Measurements from ENCODE around the gene PON3. TPM values are rescaled to one million over a fixed set of nuclear protein-coding genes. Genes with fewer than 3 reads are reported as not detected.

PON3 gene
- total RNA-seq, 4 donors from 2014 or later, result 0.29 to 0.61 (median 0.49) TPM; not detected in 1

- Histone ChIP-seq H3K36me3 (no peaks in the 10 kb centered on the region), H3K27me3 (no peaks in the 10 kb centered on the region), H3K27ac (no peak overlapping the region), H3K9me3 (no peaks in the 10 kb centered on the region), H3K4me3 (no peak overlapping the region), H3K4me1 (no peaks in the 10 kb centered on the region)
- ATAC-seq, result no peak
- TF ChIP-seq CTCF (IDR thresholded peaks at IDR 0.05 in 4 of 5, conservative IDR thresholded peaks at IDR 0.05 in 1 of 5) (no peak), POLR2A (IDR thresholded peaks at IDR 0.05) (no peak)
- intact Hi-C loops (cut with DNase I; ENCODE audit: low total_unique reads), result no loop called here
- in situ Hi-C loops (cut with MboI; ENCODE audit: low sequenced_read_pairs in 4 of 4), result no loop called here
- no peak for DNase-seq
Measured at GRCh38 chr7:95421847-95422444, 25.8 kb upstream of the PON3 start.

GRCh38 chr7:95421000-95421846, 25.0 kb upstream of the PON3 start:
- intact Hi-C loops (cut with DNase I; ENCODE audit: low total_unique reads) (no loop called here), in situ Hi-C loops (cut with MboI; ENCODE audit: low sequenced_read_pairs in 4 of 4) (no loop called here)
- Histone ChIP-seq H3K4me3 (no peak overlapping the region), H3K36me3 (no peaks in the 10 kb centered on the region), H3K27me3 (no peaks in the 10 kb centered on the region), H3K4me1 (no peaks in the 10 kb centered on the region), H3K27ac (no peak overlapping the region), H3K9me3 (no peaks in the 10 kb centered on the region)
- DNase-seq, result no peak
- ATAC-seq, result no peak
- no peak for TF ChIP-seq CTCF (IDR thresholded peaks at IDR 0.05 in 4 of 5, conservative IDR thresholded peaks at IDR 0.05 in 1 of 5)
- no peak for TF ChIP-seq POLR2A (IDR thresholded peaks at IDR 0.05)

GRCh38 chr7:95412075-95412474, 15.9 kb upstream of the PON3 start:
- Histone ChIP-seq H3K36me3 (peaks cover 0 to 15% of the 10 kb centered on the region in 2 donors), H3K27ac (no peak overlapping the region), H3K4me3 (no peak overlapping the region), H3K9me3 (no peaks in the 10 kb centered on the region), H3K27me3 (no peaks in the 10 kb centered on the region), H3K4me1 (no peaks in the 10 kb centered on the region)
- no peak for ATAC-seq
- in situ Hi-C loops (cut with MboI; ENCODE audit: low sequenced_read_pairs in 4 of 4), result no loop called here
- TF ChIP-seq CTCF (IDR thresholded peaks at IDR 0.05 in 4 of 5, conservative IDR thresholded peaks at IDR 0.05 in 1 of 5) (no peak), POLR2A (IDR thresholded peaks at IDR 0.05) (no peak)
- intact Hi-C loops (cut with DNase I; ENCODE audit: low total_unique reads), result no loop called here
- DNase-seq, result no peak

GRCh38 chr7:95411666-95412065, 15.5 kb upstream of the PON3 start:
- H3K27me3 ChIP-seq, result no peaks in the 10 kb centered on the region
- H3K36me3 ChIP-seq, result peaks cover 0 to 15% of the 10 kb centered on the region in 2 donors
- DNase-seq, result no peak
- in situ Hi-C loops (cut with MboI; ENCODE audit: low sequenced_read_pairs in 4 of 4) (no loop called here), intact Hi-C loops (cut with DNase I; ENCODE audit: low total_unique reads) (no loop called here)
- no peak for ATAC-seq
- TF ChIP-seq CTCF (IDR thresholded peaks at IDR 0.05 in 4 of 5, conservative IDR thresholded peaks at IDR 0.05 in 1 of 5) (no peak), POLR2A (IDR thresholded peaks at IDR 0.05) (no peak)
- H3K4me1 ChIP-seq, result no peaks in the 10 kb centered on the region
- no peak overlapping the region for H3K27ac ChIP-seq
- no peak overlapping the region for H3K4me3 ChIP-seq
- no peaks in the 10 kb centered on the region for H3K9me3 ChIP-seq
